SW480 (cell line): ENCODE data around the gene MYO3B.

ENCODE experiments used
- DNase-seq: peaks from one replicate; pipeline ENCODE4 v3.0.0-alpha.2; 2016; ENCODE audit warnings: low spot score

MYO3B gene

GRCh38 chr2:170238776-170239175 is 60.8 kb downstream of the MYO3B start:
- peak; percentile 81 for DNase-seq

GRCh38 chr2:170240629-170241028 is 62.7 kb downstream of the MYO3B start:
- DNase-seq: no peak

GRCh38 chr2:170241756-170242155 is 63.8 kb downstream of the MYO3B start:
- no peak for DNase-seq

- DNase-seq: no peak
Observed at GRCh38 chr2:170243118-170243837, 65.3 kb downstream of the MYO3B start.

GRCh38 chr2:170243898-170244297 is 66.0 kb downstream of the MYO3B start:
- no peak for DNase-seq

GRCh38 chr2:170244555-170244954 is 66.6 kb downstream of the MYO3B start:
- no peak for DNase-seq

GRCh38 chr2:170245312-170245711 is 67.4 kb downstream of the MYO3B start:
- no peak for DNase-seq

- no peak for DNase-seq
Observed at GRCh38 chr2:170247333-170247732, 69.4 kb downstream of the MYO3B start.

- no peak for DNase-seq
Observed at GRCh38 chr2:170247882-170248393, 70.0 kb downstream of the MYO3B start.

- no peak for DNase-seq
Observed at GRCh38 chr2:170248574-170249393, 70.8 kb downstream of the MYO3B start.

GRCh38 chr2:170249761-170250160 is 71.8 kb downstream of the MYO3B start:
- no peak for DNase-seq

GRCh38 chr2:170250584-170250983 is 72.6 kb downstream of the MYO3B start:
- no peak for DNase-seq

GRCh38 chr2:170252414-170252813 is 74.5 kb downstream of the MYO3B start:
- no peak for DNase-seq

GRCh38 chr2:170253721-170254230 is 75.8 kb downstream of the MYO3B start:
- DNase-seq: no peak

- no peak for DNase-seq
Observed at GRCh38 chr2:170254293-170254732, 76.4 kb downstream of the MYO3B start.

- no peak for DNase-seq
Observed at GRCh38 chr2:170255137-170255536, 77.2 kb downstream of the MYO3B start.

GRCh38 chr2:170255971-170256370 is 78.0 kb downstream of the MYO3B start:
- DNase-seq: no peak

GRCh38 chr2:170258382-170258781 is 80.4 kb downstream of the MYO3B start:
- DNase-seq: no peak

- no peak for DNase-seq
Observed at GRCh38 chr2:170260188-170260587, 82.2 kb downstream of the MYO3B start.

GRCh38 chr2:170261566-170261965 is 83.6 kb downstream of the MYO3B start:
- no peak for DNase-seq

- no peak for DNase-seq
Observed at GRCh38 chr2:170262343-170262742, 84.4 kb downstream of the MYO3B start.

- DNase-seq: no peak
Observed at GRCh38 chr2:170262806-170263205, 84.9 kb downstream of the MYO3B start.
